Activated CD4-positive, alpha-beta memory T cell treated with anti-CD3 and anti-CD28 coated beads for 36 hours (primary cell): ENCODE measurements around the gene AVPR2. TPM values are rescaled to one million over a fixed set of nuclear protein-coding genes. Genes with fewer than 3 reads are reported as not detected.

Experiments
- CTCF ChIA-PET: fragments of 350-600 bp; sonication (Branson Sonifier 250); formaldehyde crosslinking; loops from one replicate; lab custom pipeline; 2021; ENCODE audit warnings: antibody characterized with exemption, inconsistent platforms; lab: Charles Lee
- POLR2A ChIA-PET: fragments of 350-600 bp; sonication (Branson Sonifier 250); formaldehyde crosslinking; loops from one replicate; lab custom pipeline; 2021; ENCODE audit warnings: antibody characterized with exemption; lab: Charles Lee
- DNase-seq: peaks from one replicate; pipeline ENCODE4 v3.0.0-alpha.2; 2020
- H3K27ac Mint-ChIP-seq: one replicate; pipeline ENCODE4 v1.8.0; 2021; ENCODE audit warnings: mixed read lengths
- H3K27me3 Mint-ChIP-seq: one replicate; pipeline ENCODE4 v1.8.0; 2021; ENCODE audit warnings: mixed read lengths
- H3K36me3 Mint-ChIP-seq: one replicate; pipeline ENCODE4 v1.8.0; 2021; ENCODE audit warnings: mixed read lengths
- H3K4me1 Mint-ChIP-seq: one replicate; pipeline ENCODE4 v1.8.0; 2021; ENCODE audit warnings: low read depth, mixed read lengths
- H3K4me3 Mint-ChIP-seq: one replicate; pipeline ENCODE4 v1.8.0; 2021; ENCODE audit warnings: mild to moderate bottlenecking, mixed read lengths
- H3K9me3 Mint-ChIP-seq: one replicate; pipeline ENCODE4 v1.8.0; 2021; ENCODE audit warnings: mixed read lengths
- intact Hi-C: fragments of 100-400 bp; cut with micrococcal nuclease; formaldehyde crosslinking; loops from one replicate; pipeline ENCODE4 v1.15.1; 2023
- total RNA-seq, 2 experiments: library from RNA; stranded (reverse); gene quantifications; one replicate each; pipeline ENCODE4 v1.2.3, GENCODE V29; 2021

Gene AVPR2
- total RNA-seq, 2 experiments from 2014 or later: not detected

DNA sequence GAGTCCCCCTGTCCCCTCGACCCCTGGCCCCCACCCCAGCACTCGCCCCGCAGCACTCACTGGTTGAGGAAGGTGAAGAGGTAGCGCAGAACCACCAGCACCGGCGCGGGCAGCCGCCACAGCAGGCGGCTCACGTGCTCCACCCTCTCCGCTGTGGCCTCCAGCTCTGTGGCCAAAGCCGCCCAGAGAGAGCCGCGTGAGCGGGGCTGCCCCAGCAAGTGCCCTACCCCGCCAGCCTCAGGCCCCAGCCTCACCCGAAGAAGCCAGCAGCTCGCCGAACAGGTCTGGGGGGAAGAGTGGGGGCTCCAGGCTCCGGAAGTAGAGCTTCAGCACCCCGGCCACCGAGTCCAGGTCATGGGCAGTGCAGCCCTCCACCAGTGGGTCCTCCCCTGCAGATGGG, 6.0 kb downstream of the AVPR2 start:
- H3K27ac Mint-ChIP-seq: no peak overlapping the region
- no peak overlapping the region for H3K4me3 Mint-ChIP-seq
- ChIA-PET POLR2A (interaction anchor here (0.7 kb wide), 1 partner anchor 116 kb away, joined by 4 read pairs; the partner anchor contains the start of genes IDH3G and SSR4), CTCF (interaction anchor here (1.0 to 1.4 kb wide), 2 partner anchors 10 to 12 kb away, joined by 4 to 7 read pairs; no protein-coding TSS in a partner anchor)
- peaks cover 6% of the 10 kb centered on the region for H3K4me1 Mint-ChIP-seq
- H3K9me3 Mint-ChIP-seq: no peaks in the 10 kb centered on the region
- H3K27me3 Mint-ChIP-seq: no peaks in the 10 kb centered on the region
- peaks cover 3% of the 10 kb centered on the region for H3K36me3 Mint-ChIP-seq
- intact Hi-C loops: no loop called here
- DNase-seq: no peak

- no peak overlapping the region for H3K27ac Mint-ChIP-seq
- intact Hi-C loops: no loop called here
- ChIA-PET POLR2A (interaction anchor here (2.0 kb wide), 1 partner anchor 9 kb away, joined by 8 read pairs; no protein-coding TSS in a partner anchor), CTCF (interaction anchor here (0.7 to 1.4 kb wide), 3 partner anchors 11 to 35 kb away, joined by 3 to 7 read pairs (median 5); no protein-coding TSS in a partner anchor)
- no peaks in the 10 kb centered on the region for H3K4me1 Mint-ChIP-seq
- no peak for DNase-seq
- no peaks in the 10 kb centered on the region for H3K9me3 Mint-ChIP-seq
- peaks cover 10% of the 10 kb centered on the region for H3K36me3 Mint-ChIP-seq
- H3K27me3 Mint-ChIP-seq: no peaks in the 10 kb centered on the region
- H3K4me3 Mint-ChIP-seq: no peak overlapping the region
Measured at GRCh38 chrX:153911798-153912197, 7.3 kb downstream of the AVPR2 start.

DNA sequence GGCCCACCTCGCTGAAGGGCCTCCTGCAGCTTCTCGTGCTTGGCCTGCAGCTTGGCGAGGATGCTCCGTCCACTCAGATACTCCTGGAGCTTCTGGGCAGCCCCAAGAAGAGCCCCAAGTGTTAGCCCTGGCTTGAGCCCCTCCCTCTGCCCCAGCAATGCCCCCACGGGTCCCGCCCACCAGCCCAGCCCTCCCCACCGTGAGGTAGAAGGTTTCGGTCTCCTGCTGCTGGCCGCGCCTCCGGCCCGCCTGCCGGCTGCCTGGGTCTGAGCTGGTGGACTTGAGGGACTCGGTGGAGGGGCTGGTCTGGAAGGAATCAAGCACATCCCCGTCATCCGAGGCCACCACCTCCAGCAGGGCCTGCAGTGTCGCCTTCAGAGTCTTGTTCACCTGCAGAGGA, 8.7 kb downstream of the AVPR2 start:
- Mint-ChIP-seq H3K27ac (no peak overlapping the region), H3K4me3 (no peak overlapping the region), H3K4me1 (no peaks in the 10 kb centered on the region), H3K27me3 (no peaks in the 10 kb centered on the region), H3K36me3 (peaks cover 17% of the 10 kb centered on the region), H3K9me3 (no peaks in the 10 kb centered on the region)
- POLR2A ChIA-PET: no interaction called here
- CTCF ChIA-PET: interaction anchor here (1.3 kb wide), 1 partner anchor 9 kb away, joined by 5 read pairs; no protein-coding TSS in a partner anchor
- no peak for DNase-seq
- intact Hi-C loops: no loop called here

DNA sequence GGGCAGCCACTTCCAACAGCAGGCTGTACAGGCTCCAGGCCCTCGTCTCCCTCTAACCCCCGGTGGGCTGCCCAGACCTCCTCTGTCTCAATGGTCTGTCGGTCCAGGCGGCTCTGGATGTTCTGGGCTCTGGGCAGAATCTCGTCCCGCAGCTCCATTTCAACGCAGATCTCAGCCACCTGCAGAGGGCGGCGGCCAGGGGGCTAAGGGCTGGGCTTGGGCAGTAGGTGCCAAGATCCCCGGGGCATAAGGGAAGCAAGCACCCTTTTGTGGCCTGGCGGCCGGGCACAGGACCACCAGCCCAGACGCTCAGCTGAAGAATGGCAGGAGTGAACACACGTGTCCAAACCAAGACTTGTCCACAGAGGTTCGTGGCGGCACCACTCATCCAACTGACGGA, 9.2 kb downstream of the AVPR2 start:
- no peak overlapping the region for H3K4me3 Mint-ChIP-seq
- no peaks in the 10 kb centered on the region for H3K9me3 Mint-ChIP-seq
- H3K4me1 Mint-ChIP-seq: no peaks in the 10 kb centered on the region
- ChIA-PET CTCF (no interaction called here), POLR2A (no interaction called here)
- no peaks in the 10 kb centered on the region for H3K27me3 Mint-ChIP-seq
- H3K36me3 Mint-ChIP-seq: peaks cover 20% of the 10 kb centered on the region
- no peak overlapping the region for H3K27ac Mint-ChIP-seq
- DNase-seq: no peak
- intact Hi-C loops: no loop called here

DNA sequence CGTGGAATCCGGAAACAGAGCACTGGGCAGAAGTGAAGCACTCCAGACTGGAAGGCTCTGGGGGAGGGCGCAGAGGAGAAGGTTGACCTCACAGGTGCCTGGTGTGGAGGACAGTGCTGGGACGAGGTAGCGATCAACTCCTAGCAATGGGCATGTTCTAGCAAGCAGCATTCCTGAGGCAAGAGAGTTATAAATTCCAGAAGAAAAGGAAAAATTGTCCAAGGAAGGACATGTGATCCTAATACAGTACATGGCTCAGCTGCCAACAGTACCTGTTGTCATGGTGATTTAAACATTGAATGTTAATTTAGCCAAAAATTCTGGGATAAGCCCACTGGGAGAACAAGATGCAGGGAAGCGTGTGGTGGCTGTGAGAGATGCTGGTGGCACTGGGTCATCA, 13.4 kb downstream of the AVPR2 start:
- H3K4me1 Mint-ChIP-seq: peaks cover 10% of the 10 kb centered on the region
- intact Hi-C loops: no loop called here
- DNase-seq: no peak
- POLR2A ChIA-PET: no interaction called here
- peaks cover 22% of the 10 kb centered on the region for H3K36me3 Mint-ChIP-seq
- CTCF ChIA-PET: interaction anchor here (1.2 to 1.4 kb wide), 2 partner anchors 10 to 29 kb away, joined by 3 to 4 read pairs; no protein-coding TSS in a partner anchor
- no peak overlapping the region for H3K27ac Mint-ChIP-seq
- no peaks in the 10 kb centered on the region for H3K9me3 Mint-ChIP-seq
- no peaks in the 10 kb centered on the region for H3K27me3 Mint-ChIP-seq
- H3K4me3 Mint-ChIP-seq: no peak overlapping the region

GRCh38 chrX:153919281-153919680, 14.8 kb downstream of the AVPR2 start:
- intact Hi-C loops: no loop called here
- DNase-seq: no peak
- H3K4me1 Mint-ChIP-seq: peaks cover 19% of the 10 kb centered on the region
- ChIA-PET POLR2A (no interaction called here), CTCF (no interaction called here)
- no peak overlapping the region for H3K27ac Mint-ChIP-seq
- H3K4me3 Mint-ChIP-seq: no peak overlapping the region
- H3K9me3 Mint-ChIP-seq: no peaks in the 10 kb centered on the region
- no peaks in the 10 kb centered on the region for H3K27me3 Mint-ChIP-seq
- H3K36me3 Mint-ChIP-seq: peaks cover 27% of the 10 kb centered on the region

DNA sequence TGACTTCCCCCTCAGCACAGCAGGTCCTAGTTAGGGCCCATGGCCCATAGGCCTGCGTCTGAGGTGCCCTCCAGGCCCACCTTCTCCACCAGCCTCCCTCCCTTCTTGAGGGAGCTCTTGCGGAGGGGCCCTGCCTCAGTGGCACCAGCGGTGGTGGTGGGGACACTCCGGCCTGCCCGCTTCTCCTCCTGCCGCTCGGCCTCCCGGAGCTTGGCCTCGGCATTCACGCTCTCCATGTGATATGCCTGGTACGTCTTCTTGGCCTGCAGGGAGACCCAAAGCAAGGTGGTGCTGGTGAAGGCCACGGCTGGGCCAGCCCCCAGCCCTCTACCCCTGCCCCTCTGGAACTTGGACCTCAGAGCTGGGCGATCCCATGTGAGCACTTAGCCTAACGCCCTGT, 16.1 kb downstream of the AVPR2 start:
- intact Hi-C loops: no loop called here
- CTCF ChIA-PET: interaction anchor here (1.3 to 1.6 kb wide), 2 partner anchors 10 to 27 kb away, joined by 4 to 5 read pairs; no protein-coding TSS in a partner anchor
- no peak overlapping the region for H3K27ac Mint-ChIP-seq
- no peak for DNase-seq
- H3K27me3 Mint-ChIP-seq: no peaks in the 10 kb centered on the region
- peaks cover 36% of the 10 kb centered on the region for H3K36me3 Mint-ChIP-seq
- no peaks in the 10 kb centered on the region for H3K9me3 Mint-ChIP-seq
- H3K4me1 Mint-ChIP-seq: peaks cover 21% of the 10 kb centered on the region
- no peak overlapping the region for H3K4me3 Mint-ChIP-seq
- POLR2A ChIA-PET: interaction anchor here (2.1 kb wide), 1 partner anchor 9 kb away, joined by 8 read pairs; no protein-coding TSS in a partner anchor

DNA sequence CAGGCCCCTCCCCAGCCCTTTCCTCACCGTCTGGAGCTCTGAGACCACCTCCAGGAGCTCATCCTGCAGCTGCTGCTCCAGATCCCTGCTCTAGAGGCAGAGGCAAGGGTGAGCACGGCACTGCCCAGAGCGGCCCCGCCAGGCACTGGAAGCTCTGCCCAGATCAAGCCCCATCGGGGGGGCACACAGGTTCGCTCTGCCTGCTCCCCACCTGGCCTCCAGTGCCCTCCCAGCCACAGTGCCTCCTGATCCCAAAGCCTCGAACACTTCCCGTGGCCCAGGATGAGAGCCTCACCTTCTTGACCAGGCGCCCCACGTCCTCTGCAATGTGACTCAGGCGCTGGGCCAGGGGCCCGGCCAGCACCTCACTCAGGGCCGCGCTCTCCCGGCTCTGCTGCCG, 16.6 kb downstream of the AVPR2 start:
- Mint-ChIP-seq H3K27me3 (no peaks in the 10 kb centered on the region), H3K36me3 (peaks cover 35% of the 10 kb centered on the region), H3K27ac (no peak overlapping the region), H3K4me1 (peaks cover 21% of the 10 kb centered on the region), H3K4me3 (no peak overlapping the region), H3K9me3 (no peaks in the 10 kb centered on the region)
- intact Hi-C loops: no loop called here
- no peak for DNase-seq
- ChIA-PET POLR2A (interaction anchor here (2.1 kb wide), 1 partner anchor 9 kb away, joined by 8 read pairs; no protein-coding TSS in a partner anchor), CTCF (interaction anchor here (1.3 to 1.6 kb wide), 2 partner anchors 10 to 26 kb away, joined by 4 to 5 read pairs; no protein-coding TSS in a partner anchor)

DNA sequence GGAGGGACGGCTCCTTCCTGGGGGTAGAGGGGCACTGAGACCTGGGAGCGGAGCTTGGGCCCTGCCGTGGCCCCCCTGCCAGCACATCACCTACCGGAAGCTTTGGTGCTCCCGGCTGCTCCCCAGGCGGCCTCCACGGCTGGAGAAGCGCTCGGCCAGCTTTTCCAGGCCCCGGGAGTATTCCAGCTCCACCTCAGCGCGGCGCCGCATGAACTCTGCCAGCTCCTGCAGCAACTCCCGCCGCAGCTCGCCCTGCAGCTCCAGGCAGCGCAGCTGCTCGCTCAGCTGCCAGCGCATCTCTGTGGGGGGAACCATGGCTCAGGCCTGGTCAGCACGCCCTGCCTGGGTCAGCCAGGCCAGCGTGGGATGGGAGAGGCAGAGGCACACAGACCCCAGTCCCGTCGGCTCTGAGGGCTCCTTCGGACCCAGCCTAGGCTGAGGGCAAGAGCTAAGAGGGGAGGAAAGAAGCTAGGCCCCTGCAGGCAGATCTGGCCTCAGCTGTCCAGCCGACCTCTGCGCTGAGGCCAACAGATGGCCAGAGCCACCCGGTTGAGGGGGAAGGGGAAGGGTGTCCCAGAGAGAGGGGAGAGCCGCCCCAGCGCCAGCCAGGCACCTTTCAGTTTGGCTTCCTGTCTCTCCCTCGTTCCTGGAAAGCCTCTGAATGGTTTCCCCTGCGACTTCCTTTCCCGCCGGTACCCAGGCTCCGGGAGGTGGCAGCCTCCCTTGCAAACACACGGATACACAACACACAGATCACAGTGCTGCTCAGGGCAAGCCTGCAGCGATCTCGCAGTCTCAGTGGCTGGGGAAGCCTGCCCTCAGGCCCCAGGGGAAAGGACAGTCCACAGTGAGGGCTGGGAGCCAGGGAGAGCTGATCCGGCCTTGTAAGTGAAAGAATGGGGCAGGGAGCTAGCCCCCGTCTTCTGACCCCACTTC, 17.3 kb downstream of the AVPR2 start:
- Mint-ChIP-seq H3K36me3 (peaks cover 32% of the 10 kb centered on the region), H3K4me1 (peaks cover 21% of the 10 kb centered on the region), H3K9me3 (no peaks in the 10 kb centered on the region), H3K4me3 (peak overlapping the region; percentile 94), H3K27ac (peak overlapping the region; percentile 86), H3K27me3 (no peaks in the 10 kb centered on the region)
- CTCF ChIA-PET: interaction anchor here (1.1 to 2.2 kb wide), 8 partner anchors 9 to 46 kb away, joined by 3 to 26 read pairs (median 5); partner anchors contain the start of gene NAA10
- intact Hi-C loops: no loop called here
- POLR2A ChIA-PET: interaction anchor here (0.5 to 2.1 kb wide), 4 partner anchors 10 to 59 kb away, joined by 3 to 8 read pairs (median 3); no protein-coding TSS in a partner anchor
- peak; percentile 36 for DNase-seq

- peaks cover 25% of the 10 kb centered on the region for H3K36me3 Mint-ChIP-seq
- H3K27me3 Mint-ChIP-seq: no peaks in the 10 kb centered on the region
- CTCF ChIA-PET: interaction anchor here (1.0 to 2.2 kb wide), 10 partner anchors 11 to 45 kb away, joined by 3 to 26 read pairs (median 4); partner anchors contain the start of gene NAA10
- intact Hi-C loops: no loop called here
- peaks cover 21% of the 10 kb centered on the region for H3K4me1 Mint-ChIP-seq
- POLR2A ChIA-PET: interaction anchor here (1.9 to 6.2 kb wide), 4 partner anchors 23 to 129 kb away, joined by 4 to 68 read pairs (median 19); partner anchors contain the start of genes HCFC1, IDH3G, RENBP and SSR4
- peak overlapping the region; percentile 94 for H3K4me3 Mint-ChIP-seq
- H3K27ac Mint-ChIP-seq: peak overlapping the region; percentile 86
- no peaks in the 10 kb centered on the region for H3K9me3 Mint-ChIP-seq
- no peak for DNase-seq
Measured at GRCh38 chrX:153922932-153923857, 18.7 kb downstream of the AVPR2 start.
